Measurements from ENCODE around the gene FST.

Gene FST

GRCh38 chr5:53480416-53481158 lies at the start of gene FST:
FST (plus strand) TSS chr5:53480629; CDS start chr5:53480792, 163 bp downstream.
- DNase-seq = peak; percentile 27 to 68 (median 47)

- no peak for DNase-seq
These were observed 48.8 kb upstream of the FST start for GRCh38 chr5:53431665-53432064.

- no peak for DNase-seq
These were observed 47.4 kb upstream of the FST start for GRCh38 chr5:53433026-53433425.

GRCh38 chr5:53434541-53434940 lies 45.9 kb upstream of the FST start:
- DNase-seq = no peak

GRCh38 chr5:53436480-53437191 lies 43.8 kb upstream of the FST start:
- DNase-seq = peak in 1 of 3 donors; percentile 20

- DNase-seq = no peak
These were observed 42.4 kb upstream of the FST start for GRCh38 chr5:53438079-53438478.

GRCh38 chr5:53438486-53439472 lies 41.6 kb upstream of the FST start:
- no peak for DNase-seq

GRCh38 chr5:53442961-53443360 lies 37.5 kb upstream of the FST start:
- DNase-seq = no peak

GRCh38 chr5:53445569-53445968 lies 34.9 kb upstream of the FST start:
- DNase-seq = no peak

- no peak for DNase-seq
These were observed 33.5 kb upstream of the FST start for GRCh38 chr5:53446908-53447307.

GRCh38 chr5:53448851-53449250 lies 31.6 kb upstream of the FST start:
- DNase-seq = no peak

- no peak for DNase-seq
These were observed 26.3 kb upstream of the FST start for GRCh38 chr5:53453898-53454718.

- no peak for DNase-seq
These were observed 25.8 kb upstream of the FST start for GRCh38 chr5:53454719-53455000.

GRCh38 chr5:53456366-53456765 lies 24.1 kb upstream of the FST start:
- no peak for DNase-seq

- DNase-seq = no peak
These were observed 16.4 kb upstream of the FST start for GRCh38 chr5:53463909-53464621.

- peak in 1 of 3 donors; percentile 11 for DNase-seq
These were observed 15.7 kb upstream of the FST start for GRCh38 chr5:53464722-53465121.

- DNase-seq = peak in 2 of 3 donors; percentile 24 to 26
These were observed 10.3 kb upstream of the FST start for GRCh38 chr5:53469946-53470687.

GRCh38 chr5:53472279-53472678 lies 8.2 kb upstream of the FST start:
- DNase-seq = no peak

GRCh38 chr5:53472720-53473510 lies 7.5 kb upstream of the FST start:
- no peak for DNase-seq

GRCh38 chr5:53473633-53474032 lies 6.8 kb upstream of the FST start:
- no peak for DNase-seq

All from suppressor macrophage treated with lipopolysaccharide for 1 hour (primary cell).